Common myeloid progenitor, CD34-positive (primary cell): ENCODE results near the gene DACT3.

Experiments
- CTCF ChIA-PET: fragments of 350-600 bp; sonication (Branson Sonifier 250); formaldehyde crosslinking; loops from one replicate; lab custom pipeline; 2021; ENCODE audit warnings: antibody characterized with exemption; lab: Charles Lee
- POLR2A ChIA-PET: fragments of 350-600 bp; sonication (Branson Sonifier 250); formaldehyde crosslinking; loops from one replicate; lab custom pipeline; 2021; ENCODE audit warnings: antibody characterized with exemption; lab: Charles Lee
- DNase-seq, 3 donors: peaks; one replicate each; pipeline versions ENCODE4 v3.0.0 to v3.0.0-alpha.2; 2013
- H3K27ac ChIP-seq, 2 experiments: 1 replicate in 1 of 2; 2 replicates in 1 of 2; pipeline ENCODE4 v1.7.0; 2013; ENCODE audit warnings: inconsistent platforms in 2 of 2, low read length in 2 of 2, mild to moderate bottlenecking in 2 of 2, low read depth in 1 of 2, moderate library complexity in 1 of 2; ENCODE audit not compliant: severe bottlenecking in 2 of 2, insufficient read depth in 1 of 2, poor library complexity in 1 of 2
- H3K27me3 ChIP-seq, 5 experiments: replicated peaks in 2 of 5; 1 replicate in 3 of 5; 2 replicates in 2 of 5; pipeline versions ENCODE4 v1.6.1 to v1.7.0; 2013; ENCODE audit warnings: low read length in 4 of 5, mild to moderate bottlenecking in 2 of 5, moderate library complexity in 2 of 5, inconsistent platforms in 1 of 5; ENCODE audit not compliant: insufficient read depth in 5 of 5, control insufficient read depth in 4 of 5
- H3K36me3 ChIP-seq, 4 experiments: 1 replicate in 2 of 4; 2 replicates in 2 of 4; pipeline versions ENCODE4 v1.6.1 to v1.7.0; 2013; ENCODE audit warnings: low read length in 3 of 4, control low read depth in 1 of 4, mild to moderate bottlenecking in 1 of 4; ENCODE audit not compliant: control insufficient read depth in 4 of 4, insufficient read depth in 4 of 4
- H3K4me1 ChIP-seq, 4 experiments: 1 replicate in 3 of 4; 2 replicates in 1 of 4; pipeline versions ENCODE4 v1.6.1 to v1.7.1; 2013; ENCODE audit warnings: low read length in 3 of 4, mild to moderate bottlenecking in 3 of 4, control low read depth in 1 of 4, inconsistent platforms in 1 of 4, moderate library complexity in 1 of 4; ENCODE audit not compliant: control insufficient read depth in 4 of 4, insufficient read depth in 4 of 4; ENCODE audit errors: control extremely low read depth in 1 of 4
- H3K4me3 ChIP-seq, 7 experiments: 1 replicate in 4 of 7; 2 replicates in 3 of 7; pipeline versions ENCODE4 v1.5.1 to v1.7.0; 2013; ENCODE audit warnings: mild to moderate bottlenecking in 7 of 7, low read length in 6 of 7, moderate library complexity in 6 of 7, inconsistent platforms in 2 of 7, low read depth in 2 of 7, control low read depth in 1 of 7; ENCODE audit not compliant: insufficient read depth in 4 of 7, control insufficient read depth in 1 of 7; ENCODE audit errors: extremely low read depth in 1 of 7
- H3K9me3 ChIP-seq, 5 experiments: 1 replicate in 4 of 5; 2 replicates in 1 of 5; pipeline versions ENCODE4 v1.6.1 to v1.7.1; 2013; ENCODE audit warnings: low read length in 4 of 5, mild to moderate bottlenecking in 2 of 5, inconsistent platforms in 1 of 5, low read depth in 1 of 5, moderate library complexity in 1 of 5; ENCODE audit not compliant: control insufficient read depth in 4 of 5, insufficient read depth in 2 of 5; ENCODE audit errors: control extremely low read depth in 1 of 5
- WGBS: methylation state at CpG from one replicate; pipeline ENCODE4 v1.1.5; 2013; ENCODE audit not compliant: insufficient coverage; 5-methylcytosine and 5-hydroxymethylcytosine counted together

Gene DACT3

GRCh38 chr19:46691104-46691503, 30.1 kb upstream of the DACT3 start:
- DNase-seq: no peak
- ChIA-PET POLR2A (no interaction called here), CTCF (interaction anchor here (0.8 to 3.0 kb wide), 7 partner anchors 13 to 59 kb away, joined by 3 to 16 read pairs (median 3); no protein-coding TSS in a partner anchor)
- WGBS: 0% methylated on average over 1 of the region's 2 CpGs
- H3K9me3 ChIP-seq: no peaks in the 10 kb centered on the region
- H3K27me3 ChIP-seq: no peaks in the 10 kb centered on the region
- no peaks in the 10 kb centered on the region for H3K4me1 ChIP-seq
- H3K4me3 ChIP-seq: no peak overlapping the region
- H3K27ac ChIP-seq: no peak overlapping the region
- peaks cover 31 to 89% (median 71%) of the 10 kb centered on the region in 4 experiments for H3K36me3 ChIP-seq

GRCh38 chr19:46689358-46689757, 28.4 kb upstream of the DACT3 start:
- H3K4me1 ChIP-seq: no peaks in the 10 kb centered on the region

GRCh38 chr19:46687438-46688145, 26.6 kb upstream of the DACT3 start:
- peaks cover 26 to 87% (median 63%) of the 10 kb centered on the region in 4 experiments for H3K36me3 ChIP-seq
- ChIA-PET CTCF (interaction anchor here (1.1 to 1.5 kb wide), 4 partner anchors 20 to 63 kb away, joined by 3 to 6 read pairs (median 4); no protein-coding TSS in a partner anchor), POLR2A (no interaction called here)
- H3K4me1 ChIP-seq: no peaks in the 10 kb centered on the region
- H3K27ac ChIP-seq: no peak overlapping the region
- no peaks in the 10 kb centered on the region for H3K9me3 ChIP-seq
- DNase-seq: no peak
- no peak overlapping the region for H3K4me3 ChIP-seq
- no peaks in the 10 kb centered on the region for H3K27me3 ChIP-seq
- 100% methylated on average over 6 of the region's 6 CpGs for WGBS

More at GRCh38 chr19:46689358-46689757, 28.4 kb upstream of the DACT3 start:
- ChIA-PET CTCF (interaction anchor here (1.4 to 1.5 kb wide), 3 partner anchors 14 to 64 kb away, joined by 4 to 15 read pairs (median 5); no protein-coding TSS in a partner anchor), POLR2A (no interaction called here)
- 96% methylated on average over 12 of the region's 14 CpGs for WGBS
- DNase-seq: no peak
- H3K36me3 ChIP-seq: peaks cover 29 to 88% (median 73%) of the 10 kb centered on the region in 4 experiments
- no peaks in the 10 kb centered on the region for H3K27me3 ChIP-seq
- no peaks in the 10 kb centered on the region for H3K9me3 ChIP-seq
- H3K27ac ChIP-seq: no peak overlapping the region
- H3K4me3 ChIP-seq: no peak overlapping the region

GRCh38 chr19:46685189-46685588, 24.2 kb upstream of the DACT3 start:
- 100% methylated on average over 1 of the region's 3 CpGs for WGBS
- Histone ChIP-seq H3K27me3 (no peaks in the 10 kb centered on the region), H3K27ac (no peak overlapping the region), H3K36me3 (peaks cover 20 to 78% (median 47%) of the 10 kb centered on the region in 4 experiments), H3K4me3 (no peak overlapping the region), H3K4me1 (no peaks in the 10 kb centered on the region), H3K9me3 (no peaks in the 10 kb centered on the region)
- no peak for DNase-seq
- ChIA-PET CTCF (interaction anchor here (0.8 kb wide), 1 partner anchor 18 kb away, joined by 3 read pairs; no protein-coding TSS in a partner anchor), POLR2A (no interaction called here)

- Histone ChIP-seq H3K27ac (no peak overlapping the region), H3K9me3 (no peaks in the 10 kb centered on the region), H3K4me3 (no peak overlapping the region), H3K27me3 (no peaks in the 10 kb centered on the region), H3K4me1 (no peaks in the 10 kb centered on the region), H3K36me3 (peaks cover 12 to 82% (median 47%) of the 10 kb centered on the region in 4 experiments)
- DNase-seq: peak; percentile 43 to 68 (median 67)
- POLR2A ChIA-PET: no interaction called here
- CTCF ChIA-PET: interaction anchor here (1.1 kb wide), 1 partner anchor 14 kb away, joined by 3 read pairs; no protein-coding TSS in a partner anchor
- 91% methylated on average over 24 of the region's 26 CpGs for WGBS
These were observed 17.2 kb upstream of the DACT3 start for GRCh38 chr19:46678110-46678732.

- H3K4me1 ChIP-seq: no peaks in the 10 kb centered on the region
- DNase-seq: peak in 2 of 3 donors; percentile 22
- no peak overlapping the region for H3K27ac ChIP-seq
- H3K27me3 ChIP-seq: no peaks in the 10 kb centered on the region
- peaks cover 12 to 61% (median 43%) of the 10 kb centered on the region in 4 experiments for H3K36me3 ChIP-seq
- ChIA-PET POLR2A (interaction anchor here (0.6 kb wide), 1 partner anchor 1994 kb away, joined by 3 read pairs; no protein-coding TSS in a partner anchor), CTCF (interaction anchor here (0.7 to 2.2 kb wide), 7 partner anchors 8 to 63 kb away, joined by 3 to 12 read pairs (median 4); partner anchors contain the start of gene DACT3)
- no peak overlapping the region for H3K4me3 ChIP-seq
- no peaks in the 10 kb centered on the region for H3K9me3 ChIP-seq
- 98% methylated on average over 14 of the region's 21 CpGs for WGBS
These were observed 13.6 kb upstream of the DACT3 start for GRCh38 chr19:46674416-46675178.
